ENCODE results near the gene ABCA4.

Gene ABCA4

GRCh38 chr1:94079989-94080388, 41.0 kb downstream of the ABCA4 start:
- no peak for DNase-seq

DNA sequence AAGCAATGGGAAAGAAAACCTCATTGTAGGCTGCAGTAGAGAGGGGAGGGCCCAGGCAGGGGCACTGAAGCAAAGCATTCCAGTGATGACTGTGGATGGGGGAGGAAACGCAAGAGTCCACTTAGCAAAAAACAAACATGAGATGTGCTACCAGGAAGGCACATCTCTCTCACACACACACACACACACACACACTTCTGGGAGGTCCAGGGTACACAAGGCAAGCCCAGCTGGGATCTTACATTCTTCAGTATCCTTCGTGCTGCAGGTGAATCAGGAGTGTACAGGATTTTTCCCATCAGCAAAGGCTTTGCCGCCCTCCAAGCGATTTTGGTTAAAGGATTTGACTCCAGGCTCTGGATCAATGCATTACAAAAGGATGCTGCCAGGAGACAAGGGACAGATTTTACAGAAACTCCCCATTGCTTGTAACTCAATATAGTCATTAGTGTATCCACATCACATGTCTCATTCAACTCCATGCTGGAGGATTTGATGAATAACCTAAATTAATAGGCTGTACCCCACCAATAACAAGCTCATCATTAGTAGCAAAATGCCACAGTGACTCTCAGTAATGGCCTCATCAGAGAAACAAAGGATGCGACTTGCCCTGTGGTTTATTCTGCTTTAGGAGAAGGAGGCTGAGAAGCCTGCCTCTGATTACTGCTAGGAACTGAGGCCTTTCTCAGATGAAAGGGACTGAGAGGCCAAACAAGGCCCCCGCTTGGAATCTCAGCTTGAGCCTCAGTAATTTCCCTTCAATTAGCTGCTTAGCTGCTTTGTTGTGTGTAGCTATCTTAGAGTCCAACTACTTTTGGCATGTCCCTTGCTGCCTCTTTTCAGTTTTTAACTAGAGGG, 41.6 kb downstream of the ABCA4 start:
- no peak for DNase-seq

DNA sequence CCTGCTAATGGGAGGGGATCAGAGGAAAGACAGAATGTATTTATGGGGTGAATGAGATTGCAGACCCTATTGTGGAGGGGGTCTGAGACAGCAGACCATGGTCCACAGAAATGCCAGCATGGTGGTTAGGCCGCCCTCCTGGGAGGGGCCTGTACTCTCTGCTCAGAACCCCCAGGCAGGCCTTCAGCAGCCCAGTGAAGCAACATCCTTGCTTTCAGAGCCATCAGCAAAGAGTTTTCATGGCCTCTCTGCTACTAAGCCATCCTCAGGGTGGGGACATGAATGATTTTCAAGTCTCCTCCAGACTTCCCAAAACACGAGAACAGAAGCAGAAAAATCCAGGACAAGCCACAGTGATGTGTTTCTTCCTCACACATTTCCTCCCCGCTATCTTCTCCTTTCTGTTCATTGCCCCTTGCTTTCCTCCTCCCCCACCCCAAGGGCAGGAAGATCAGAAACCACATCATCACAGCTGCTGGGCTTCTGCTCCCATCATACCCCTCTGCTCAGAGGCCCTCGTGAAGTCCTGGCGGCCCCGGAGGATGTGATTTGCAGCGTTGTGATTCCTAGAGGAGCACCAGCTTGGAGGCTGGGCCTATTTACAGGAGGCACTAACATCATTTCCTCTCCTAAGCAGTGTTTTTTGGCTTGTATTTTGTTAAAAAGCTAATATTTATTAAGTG, 48.0 kb downstream of the ABCA4 start:
- DNase-seq, result no peak

- DNase-seq, result no peak
These were observed 49.0 kb downstream of the ABCA4 start for GRCh38 chr1:94071976-94072375.

- no peak for DNase-seq
These were observed 49.6 kb downstream of the ABCA4 start for GRCh38 chr1:94071391-94071790.

GRCh38 chr1:94070865-94071264, 50.1 kb downstream of the ABCA4 start:
- no peak for DNase-seq

DNA sequence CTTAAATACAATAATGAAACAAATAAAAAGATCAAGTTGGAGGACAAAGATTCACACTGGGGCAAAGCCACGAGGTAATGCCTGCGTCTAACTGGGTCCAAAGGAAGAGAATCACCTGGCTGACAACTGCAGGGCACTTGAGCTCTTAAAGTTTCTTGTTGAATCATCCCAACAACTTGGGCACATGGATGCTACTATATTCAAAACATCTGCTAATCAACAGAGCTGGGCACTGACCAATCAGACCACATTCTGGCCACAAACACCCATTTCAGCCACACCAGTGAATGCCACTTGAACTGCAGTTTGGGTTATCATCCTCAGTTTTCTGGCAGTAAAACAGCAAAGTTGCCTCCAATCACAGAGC, 51.0 kb downstream of the ABCA4 start:
- DNase-seq, result no peak

DNA sequence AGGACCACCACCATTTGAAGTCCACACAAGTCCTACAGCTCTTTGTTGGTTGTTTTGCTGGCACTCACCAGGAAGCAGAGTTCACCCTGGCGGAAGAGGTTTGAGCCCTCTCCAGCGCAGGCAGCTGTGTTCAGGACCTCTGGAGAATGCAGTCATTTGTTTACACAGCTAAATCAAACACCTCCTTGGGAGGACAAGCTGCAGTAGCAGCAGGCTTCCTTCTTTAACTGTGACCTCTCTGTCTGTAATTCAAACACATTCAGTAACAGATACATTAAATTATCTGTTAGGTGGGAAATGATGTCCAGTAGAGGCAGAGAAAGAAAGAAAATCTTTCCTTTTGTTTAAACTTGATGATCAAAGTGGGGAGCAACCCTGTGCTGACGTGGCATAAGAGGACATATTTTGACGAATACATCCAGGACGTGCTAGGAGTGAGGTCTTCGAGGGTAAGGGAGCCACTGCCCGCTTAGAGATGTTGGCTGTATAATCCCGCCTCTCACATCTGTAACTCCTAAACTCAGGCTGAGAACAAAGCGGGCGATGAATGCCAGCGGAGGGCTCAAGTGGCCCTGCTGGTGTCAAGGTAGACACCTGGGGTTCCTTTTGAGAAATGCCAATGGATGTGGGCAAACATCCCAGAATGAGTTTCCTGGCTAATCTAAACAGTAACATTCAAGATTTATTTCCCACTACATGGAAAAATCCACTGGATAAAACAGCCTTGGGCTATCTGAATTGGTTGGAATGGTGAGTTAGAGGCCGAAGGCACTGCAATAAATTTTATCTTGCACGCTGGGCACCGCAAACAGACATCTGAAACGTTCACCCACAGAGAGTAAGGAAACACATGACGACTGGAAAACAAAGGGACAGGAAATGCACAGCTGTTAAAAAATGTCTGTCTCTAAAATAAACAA, 51.7 kb downstream of the ABCA4 start:
- DNase-seq, result no peak

- no peak for DNase-seq
These were observed 52.6 kb downstream of the ABCA4 start for GRCh38 chr1:94068096-94068998.

DNA sequence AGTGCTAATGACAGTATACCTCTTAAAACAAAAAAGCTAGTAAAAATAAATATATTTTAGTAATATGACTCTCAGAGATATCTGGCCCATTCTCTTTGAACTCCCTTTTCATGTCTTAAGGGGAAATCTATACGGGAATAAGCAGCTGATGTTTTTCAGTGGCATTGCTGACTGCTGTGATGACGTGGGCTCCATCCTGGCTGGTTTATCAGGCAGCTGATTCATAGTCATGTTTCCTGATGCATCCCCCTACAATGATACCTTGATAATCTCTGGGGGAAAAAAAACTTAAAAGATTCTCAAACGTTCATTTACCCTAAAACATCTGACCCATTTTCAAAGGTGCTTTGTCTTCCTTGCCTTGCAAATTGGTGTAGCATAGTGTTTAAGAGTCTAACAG, 53.8 kb downstream of the ABCA4 start:
- no peak for DNase-seq

DNA sequence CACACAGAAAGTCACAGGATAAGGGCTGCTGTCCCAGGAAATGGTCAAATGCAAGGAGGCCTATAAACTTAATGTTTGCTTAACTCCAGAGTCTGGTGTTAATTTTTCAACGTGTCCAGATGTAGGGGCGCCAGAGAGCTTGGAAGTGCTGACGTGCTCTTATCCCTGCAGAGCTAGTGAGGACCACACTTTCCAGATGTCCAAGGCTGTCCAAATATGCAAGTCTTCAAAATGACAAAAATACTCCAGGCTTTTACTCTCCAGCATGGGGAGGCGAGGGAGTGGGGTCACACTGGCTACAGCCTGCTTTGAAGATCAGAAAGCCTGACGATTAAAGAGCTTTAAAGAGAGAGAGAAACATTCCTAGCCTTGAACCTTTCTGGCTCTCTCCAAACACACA, 57.6 kb downstream of the ABCA4 start:
- DNase-seq, result no peak

- DNase-seq, result peak; percentile 1
These were observed 59.2 kb downstream of the ABCA4 start for GRCh38 chr1:94061513-94062443.

GRCh38 chr1:94060720-94061119, 60.2 kb downstream of the ABCA4 start:
- no peak for DNase-seq

- no peak for DNase-seq
These were observed 62.2 kb downstream of the ABCA4 start for GRCh38 chr1:94058766-94059165.

DNA sequence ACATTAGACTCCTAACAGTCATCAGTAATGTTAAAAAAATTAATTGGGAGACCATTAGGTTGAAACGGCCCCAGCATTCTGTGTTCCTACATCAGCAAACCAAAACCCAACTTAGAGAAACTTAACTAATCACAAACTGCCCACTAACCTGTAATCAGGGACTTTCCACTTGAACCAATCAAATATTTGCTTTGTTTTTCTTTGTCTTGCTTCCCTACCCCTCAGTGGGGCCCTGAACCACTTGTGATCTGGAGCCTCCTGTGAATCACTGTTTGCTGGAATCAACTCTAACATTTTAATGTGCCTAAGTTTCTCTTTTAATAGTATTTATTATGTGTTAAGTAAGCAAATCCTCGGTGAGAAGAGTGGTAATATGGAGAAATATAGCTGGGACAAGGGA, 64.0 kb downstream of the ABCA4 start:
- no peak for DNase-seq

GRCh38 chr1:94056171-94056570, 64.8 kb downstream of the ABCA4 start:
- no peak for DNase-seq

DNA sequence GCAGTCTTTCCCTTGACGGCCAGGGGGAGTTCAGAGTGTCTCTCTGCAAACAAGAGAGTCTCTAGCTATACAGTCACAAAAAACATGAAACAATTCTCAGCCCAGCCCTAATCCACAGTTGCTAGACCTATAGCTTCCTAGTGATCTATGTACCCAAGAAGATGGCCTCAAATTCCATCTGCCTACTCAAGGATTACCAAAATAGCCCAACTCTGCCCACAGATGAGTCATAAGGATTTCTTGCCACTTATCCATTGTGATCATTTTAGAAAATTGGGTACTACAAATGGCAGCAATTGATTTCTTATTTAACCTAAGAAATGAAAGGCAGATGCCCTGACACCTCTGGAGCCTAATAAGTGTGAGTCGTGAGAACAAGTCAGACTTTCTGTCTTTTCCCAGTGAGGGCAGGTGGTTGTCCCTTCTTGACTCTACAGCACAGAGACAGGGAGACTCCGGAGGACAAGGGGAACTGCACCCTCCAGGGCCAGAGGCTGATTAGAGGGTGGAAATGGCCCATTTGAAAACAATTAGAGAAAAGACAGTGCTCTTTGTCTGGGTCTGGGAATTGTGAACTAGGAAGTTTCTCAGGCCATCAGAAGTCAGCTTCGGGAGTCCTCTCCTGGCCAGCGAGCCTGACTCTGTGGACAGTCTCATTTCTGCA, 65.4 kb downstream of the ABCA4 start:
- DNase-seq, result no peak

DNA sequence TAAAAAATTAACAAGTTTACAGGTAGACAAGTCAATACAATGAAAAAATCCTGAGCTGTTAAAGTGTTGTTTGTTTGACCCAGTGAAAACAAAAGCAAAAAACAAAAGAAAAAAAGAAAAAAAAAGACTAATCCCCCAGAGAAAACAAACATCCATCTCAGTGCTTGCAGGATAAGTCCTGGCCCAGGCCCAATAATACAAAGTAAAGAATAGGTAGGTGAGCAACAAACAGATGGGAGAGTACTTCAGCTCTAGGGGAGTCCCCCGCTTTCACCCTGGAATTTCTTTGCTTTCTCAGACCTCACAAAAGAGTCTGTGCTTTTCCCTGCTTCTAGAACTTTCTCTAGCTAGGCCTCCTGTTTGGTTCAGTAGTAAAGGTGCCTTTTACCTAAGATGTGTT, 70.3 kb downstream of the ABCA4 start:
- no peak for DNase-seq

GRCh38 chr1:94050254-94050653, 70.7 kb downstream of the ABCA4 start:
- DNase-seq, result no peak

GRCh38 chr1:94049791-94050190, 71.2 kb downstream of the ABCA4 start:
- no peak for DNase-seq
